GM10248 (cell line): Measurements from ENCODE around the gene TRAP1.

Experiments used
- CTCF ChIA-PET: fragments of 300-600 bp; sonication (Branson Sonifier 250); formaldehyde crosslinking; extraction: SDS; loops from one replicate; lab custom pipeline; 2021; ENCODE audit warnings: antibody characterized with exemption; lab: Yijun Ruan, JAX
- POLR2A ChIA-PET: fragments of 350-650 bp; sonication (Branson Sonifier 250); formaldehyde crosslinking; extraction: SDS; loops from one replicate; lab custom pipeline; 2020; ENCODE audit warnings: antibody characterized with exemption; lab: Yijun Ruan, JAX
- DNase-seq: peaks from one replicate; pipeline ENCODE4 v3.0.0; 2012; ENCODE audit errors: extremely low spot score
- TF ChIP-seq, protein P1 (sequence below): IDR thresholded peaks from 2 replicates; pipeline ENCODE4 v1.5.1; 2012; ENCODE audit warnings: mild to moderate bottlenecking, low read depth; ENCODE audit errors: extremely low read depth, missing control alignments, control extremely low read depth

Gene TRAP1

DNA sequence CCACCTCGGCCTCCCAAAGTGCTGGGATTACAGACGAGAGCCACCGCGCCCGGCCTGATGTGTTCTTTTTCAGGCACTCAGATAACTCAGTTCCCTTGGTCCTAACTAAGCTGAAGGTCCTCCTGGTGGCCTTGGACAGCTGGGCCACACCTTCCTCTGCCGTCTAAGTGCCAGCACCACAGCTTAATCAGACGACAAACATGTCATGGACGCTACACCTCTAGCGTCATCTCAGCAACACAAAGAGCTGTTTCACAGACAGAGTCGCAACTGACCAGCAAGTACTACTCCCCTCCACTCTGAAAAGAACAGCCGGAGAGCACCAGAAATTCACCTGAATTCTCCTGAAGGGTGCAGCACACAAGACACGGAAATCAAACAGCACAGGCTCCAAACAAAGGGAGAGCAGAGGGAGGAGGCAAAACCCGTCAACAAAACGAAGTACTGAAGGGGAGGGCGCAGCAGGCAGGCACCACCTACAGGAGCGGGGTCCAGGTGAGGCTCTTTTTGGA, 4.4 kb downstream of the TRAP1 start:
- ChIA-PET CTCF (interaction anchor here (0.7 to 1.3 kb wide), 3 partner anchors 8 to 166 kb away, joined by 3 read pairs; no protein-coding TSS in a partner anchor), POLR2A (no interaction called here)
- TF ChIP-seq, protein P1, sequence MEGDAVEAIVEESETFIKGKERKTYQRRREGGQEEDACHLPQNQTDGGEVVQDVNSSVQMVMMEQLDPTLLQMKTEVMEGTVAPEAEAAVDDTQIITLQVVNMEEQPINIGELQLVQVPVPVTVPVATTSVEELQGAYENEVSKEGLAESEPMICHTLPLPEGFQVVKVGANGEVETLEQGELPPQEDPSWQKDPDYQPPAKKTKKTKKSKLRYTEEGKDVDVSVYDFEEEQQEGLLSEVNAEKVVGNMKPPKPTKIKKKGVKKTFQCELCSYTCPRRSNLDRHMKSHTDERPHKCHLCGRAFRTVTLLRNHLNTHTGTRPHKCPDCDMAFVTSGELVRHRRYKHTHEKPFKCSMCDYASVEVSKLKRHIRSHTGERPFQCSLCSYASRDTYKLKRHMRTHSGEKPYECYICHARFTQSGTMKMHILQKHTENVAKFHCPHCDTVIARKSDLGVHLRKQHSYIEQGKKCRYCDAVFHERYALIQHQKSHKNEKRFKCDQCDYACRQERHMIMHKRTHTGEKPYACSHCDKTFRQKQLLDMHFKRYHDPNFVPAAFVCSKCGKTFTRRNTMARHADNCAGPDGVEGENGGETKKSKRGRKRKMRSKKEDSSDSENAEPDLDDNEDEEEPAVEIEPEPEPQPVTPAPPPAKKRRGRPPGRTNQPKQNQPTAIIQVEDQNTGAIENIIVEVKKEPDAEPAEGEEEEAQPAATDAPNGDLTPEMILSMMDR: no peak

DNA sequence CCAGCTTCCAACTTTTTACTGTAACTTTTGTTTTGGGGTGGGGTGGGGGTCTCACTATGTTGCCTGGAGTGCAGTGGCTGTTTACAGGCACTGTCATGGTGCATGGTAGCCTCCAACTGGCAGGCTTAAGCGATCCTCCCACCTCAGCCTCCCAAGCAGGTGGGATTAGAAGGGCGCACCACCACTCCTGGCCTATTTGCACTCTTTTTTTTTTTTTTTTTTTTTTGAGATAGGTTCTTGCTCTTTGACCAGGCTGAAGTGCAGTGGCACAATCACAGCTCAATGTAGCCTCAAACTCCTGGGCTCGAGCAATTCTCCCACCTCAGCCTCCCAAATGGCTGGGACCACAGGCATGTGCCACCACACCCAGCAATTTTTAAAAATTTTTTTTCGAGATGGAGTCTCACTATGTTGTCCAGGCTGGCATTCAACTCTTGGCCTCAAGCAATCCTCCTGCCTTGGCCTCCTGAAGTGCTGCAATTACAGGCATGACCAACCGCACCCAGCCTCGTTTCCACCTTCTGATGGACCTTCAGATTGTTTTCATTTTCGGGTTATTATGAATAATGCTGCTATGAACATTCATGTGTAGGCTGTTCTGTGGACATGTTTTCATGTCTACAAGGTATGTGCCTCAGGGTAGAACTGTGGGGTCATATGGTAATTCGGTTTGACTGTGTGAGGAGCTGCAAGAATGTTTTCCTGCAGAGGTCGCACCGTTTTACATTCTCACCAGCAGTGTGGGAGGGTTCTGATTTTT, 10.9 kb downstream of the TRAP1 start:
- DNase-seq: no peak
- CTCF ChIA-PET: no interaction called here
- TF ChIP-seq, protein P1: no peak
- POLR2A ChIA-PET: no interaction called here

More for the DNA sequence above, 4.4 kb downstream of the TRAP1 start:
- DNase-seq: no peak

DNA sequence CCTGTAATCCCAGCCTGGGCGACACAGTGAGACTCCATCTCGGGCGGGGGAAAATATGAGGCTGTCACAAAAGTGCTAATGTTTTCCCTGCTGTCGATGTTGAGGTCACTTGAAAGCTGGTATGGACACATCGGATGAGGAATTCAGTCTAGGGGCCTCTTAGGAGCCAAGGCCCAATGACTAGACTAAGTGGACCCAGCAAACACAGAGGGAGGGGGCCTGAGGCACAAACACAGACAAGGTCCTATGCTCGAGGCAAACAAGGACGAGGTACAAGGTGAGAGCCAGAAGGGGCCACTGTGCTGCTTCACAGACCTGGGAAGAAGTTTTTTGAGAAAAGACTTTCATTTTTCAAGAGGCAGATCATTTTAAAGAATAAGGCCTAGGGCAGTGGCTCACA, 15.2 kb downstream of the TRAP1 start:
- TF ChIP-seq, protein P1: no peak
- no peak for DNase-seq
- POLR2A ChIA-PET: no interaction called here
- CTCF ChIA-PET: interaction anchor here (4.2 kb wide), 1 partner anchor 12 kb away, joined by 29 read pairs; no protein-coding TSS in a partner anchor

DNA sequence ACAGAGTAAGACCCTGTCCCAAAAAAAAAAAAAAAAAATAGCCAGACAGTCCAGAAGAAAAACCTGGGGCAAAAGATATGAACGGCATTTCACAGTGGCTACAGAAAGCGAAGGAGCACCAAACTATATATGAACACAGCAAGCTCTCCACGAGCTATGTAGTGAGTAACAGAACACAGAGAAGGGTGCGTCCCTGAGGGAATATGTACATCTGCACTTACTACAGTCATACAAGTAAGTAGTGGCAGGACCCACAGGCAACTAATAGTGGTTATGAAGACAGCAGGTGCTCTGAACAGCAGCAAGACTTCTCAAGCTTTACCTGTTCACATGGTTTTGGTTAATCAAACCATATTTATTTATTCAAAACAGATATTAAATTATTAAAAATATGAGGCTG, 15.8 kb downstream of the TRAP1 start:
- DNase-seq: no peak
- ChIA-PET CTCF (interaction anchor here (1.3 to 4.2 kb wide), 2 partner anchors 12 kb away, joined by 3 to 29 read pairs; no protein-coding TSS in a partner anchor), POLR2A (no interaction called here)

DNA sequence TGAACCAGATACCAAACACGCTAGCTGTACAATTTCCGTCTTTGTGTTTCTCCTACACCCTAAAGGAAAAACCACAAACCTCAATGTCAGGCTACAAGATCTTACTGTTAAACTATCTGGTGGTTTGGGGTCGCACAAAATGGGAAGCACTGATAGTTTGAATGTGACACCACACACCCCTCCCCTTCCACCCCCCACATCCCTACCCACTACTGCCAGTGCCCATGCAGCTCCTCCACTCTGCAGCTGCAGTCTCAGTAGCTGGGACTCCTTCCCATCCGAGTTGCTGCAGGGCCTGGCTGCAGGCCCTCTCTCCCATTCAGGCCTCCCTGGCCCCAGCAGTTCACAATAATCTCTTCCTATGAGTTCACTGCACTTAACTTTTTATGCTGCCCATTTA, 18.4 kb downstream of the TRAP1 start:
- TF ChIP-seq, protein P1: no peak
- POLR2A ChIA-PET: no interaction called here
- DNase-seq: no peak
- CTCF ChIA-PET: interaction anchor here (1.2 to 4.2 kb wide), 2 partner anchors 9 to 13 kb away, joined by 3 to 29 read pairs; no protein-coding TSS in a partner anchor

More for the DNA sequence above, 15.8 kb downstream of the TRAP1 start:
- TF ChIP-seq, protein P1: no peak

DNA sequence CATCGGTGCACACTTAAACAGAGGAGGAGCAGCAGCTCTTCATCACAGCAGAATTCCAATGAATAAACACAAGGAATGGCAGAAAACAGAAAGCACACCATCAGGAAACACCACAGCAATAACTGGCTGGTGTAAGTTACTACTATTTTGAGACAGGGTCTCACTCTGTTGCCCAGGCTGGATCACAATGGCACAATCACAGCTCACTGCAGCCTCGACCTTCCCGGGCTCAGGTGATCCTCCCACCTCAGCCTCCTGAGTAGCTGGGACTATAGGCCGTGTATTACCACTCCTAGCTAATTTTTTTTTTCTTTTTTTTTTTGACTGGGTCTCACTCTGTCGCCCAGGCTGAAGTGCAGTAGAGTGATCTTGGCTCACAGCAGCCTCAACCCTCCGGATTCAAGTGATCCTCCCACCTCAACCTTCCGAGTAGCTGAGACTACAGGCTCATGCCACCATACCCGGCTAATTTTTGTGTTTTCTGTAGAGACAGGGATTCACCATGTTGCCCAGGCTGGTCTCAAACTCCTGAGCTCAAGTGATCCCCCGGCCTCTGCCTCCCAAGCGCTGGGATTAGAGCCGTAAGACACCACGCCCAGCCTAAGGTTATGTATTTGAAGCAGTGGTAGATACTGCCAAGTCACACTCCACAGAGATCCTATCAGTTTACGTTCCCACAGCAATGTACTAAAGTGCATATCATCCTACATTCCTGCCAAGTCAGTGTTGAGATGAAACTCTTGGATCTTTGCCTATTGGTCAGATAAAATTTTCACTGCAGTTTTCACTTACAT, 20.7 kb downstream of the TRAP1 start:
- ChIA-PET POLR2A (interaction anchor here (1.0 kb wide), 1 partner anchor 25 kb away, joined by 3 read pairs; no protein-coding TSS in a partner anchor), CTCF (interaction anchor here (0.6 to 1.1 kb wide), 3 partner anchors 8 to 29 kb away, joined by 3 to 5 read pairs (median 5); no protein-coding TSS in a partner anchor)
- DNase-seq: no peak
- TF ChIP-seq, protein P1: no peak
